ENCODE results near the gene SLC9B1.

GRCh38 chr4:102959496-102959895, 60.0 kb downstream of the SLC9B1 start:
- no peak for TF ChIP-seq CTCF (IDR thresholded peaks at IDR 0.05)
- no peak for TF ChIP-seq POLR2A (IDR thresholded peaks at IDR 0.05)

Measured in body of pancreas (tissue), 4 donors.